ENCODE measurements around the gene SLC5A3.

- TF ChIP-seq CTCF (conservative IDR thresholded peaks at IDR 0.05) (no peak), ZFX (IDR thresholded peaks at IDR 0.05) (no peak)
These were observed 27.0 kb downstream of the SLC5A3 start for GRCh38 chr21:34100337-34100736.
